ENCODE data around the gene RPRD2. TPM values are rescaled to one million over a fixed set of nuclear protein-coding genes. Genes with fewer than 3 reads are reported as not detected.

RPRD2 gene
- total RNA-seq, 3 donors from 2014 or later (not counting 1 experiment from before 2014, with no cell fraction given), result 30.3 to 38.8 (median 34.0) TPM

- Histone ChIP-seq H3K4me1 (ENCODE audit: control insufficient read depth, insufficient read depth, low read length) (peaks cover 2% of the 10 kb centered on the region), H3K4me3 (ENCODE audit: low read length) (no peak overlapping the region), H3K27ac (ENCODE audit: low read length) (no peak overlapping the region), H3K27me3 (ENCODE audit: control insufficient read depth, insufficient read depth, low read length) (no peaks in the 10 kb centered on the region), H3K9me3 (ENCODE audit: control insufficient read depth, insufficient read depth, low read length) (no peaks in the 10 kb centered on the region), H3K36me3 (ENCODE audit: control insufficient read depth, insufficient read depth, low read length) (no peaks in the 10 kb centered on the region)
- Mint-ChIP-seq H3K9me3 (no peaks in the 10 kb centered on the region), H3K27me3 (ENCODE audit: low read depth in 2 of 2) (no peaks in the 10 kb centered on the region), H3K4me1 (peaks cover 56 to 59% of the 10 kb centered on the region in 2 donors), H3K4me3 (no peak overlapping the region), H3K36me3 (no peaks in the 10 kb centered on the region), H3K27ac (peak overlapping the region in 1 of 2 donors; percentile 1)
- no peak for ATAC-seq
- 91% methylated on average over 12 of the region's 12 CpGs for WGBS (ENCODE audit: insufficient coverage)
- TF ChIP-seq CTCF (IDR thresholded peaks at IDR 0.05), result no peak
- intact Hi-C loops (cut with micrococcal nuclease), result no loop called here
- no peak for DNase-seq
These were observed 45.8 kb downstream of the RPRD2 start for GRCh38 chr1:150409504-150410362.

GRCh38 chr1:150410582-150411101 lies 46.7 kb downstream of the RPRD2 start:
- Mint-ChIP-seq H3K36me3 (no peaks in the 10 kb centered on the region), H3K27ac (peak overlapping the region; percentile 1 to 26), H3K9me3 (no peaks in the 10 kb centered on the region), H3K4me3 (no peak overlapping the region), H3K4me1 (peaks cover 56 to 57% of the 10 kb centered on the region in 2 donors), H3K27me3 (ENCODE audit: low read depth in 2 of 2) (no peaks in the 10 kb centered on the region)
- no peak for DNase-seq
- 89% methylated on average over 6 of the region's 6 CpGs for WGBS (ENCODE audit: insufficient coverage)
- Histone ChIP-seq H3K27me3 (ENCODE audit: control insufficient read depth, insufficient read depth, low read length) (no peaks in the 10 kb centered on the region), H3K9me3 (ENCODE audit: control insufficient read depth, insufficient read depth, low read length) (no peaks in the 10 kb centered on the region), H3K27ac (ENCODE audit: low read length) (no peak overlapping the region), H3K4me3 (ENCODE audit: low read length) (no peak overlapping the region), H3K36me3 (ENCODE audit: control insufficient read depth, insufficient read depth, low read length) (no peaks in the 10 kb centered on the region), H3K4me1 (ENCODE audit: control insufficient read depth, insufficient read depth, low read length) (peaks cover 7% of the 10 kb centered on the region)
- TF ChIP-seq CTCF (IDR thresholded peaks at IDR 0.05), result no peak
- no peak for ATAC-seq
- intact Hi-C loops (cut with micrococcal nuclease), result no loop called here

GRCh38 chr1:150414592-150414991 lies 50.6 kb downstream of the RPRD2 start:
- no peaks in the 10 kb centered on the region for H3K27me3 Mint-ChIP-seq (ENCODE audit: low read depth in 2 of 2)
- H3K36me3 Mint-ChIP-seq, result no peaks in the 10 kb centered on the region

More at GRCh38 chr1:150414592-150414991, 50.6 kb downstream of the RPRD2 start:
- peaks cover 4% of the 10 kb centered on the region for H3K4me1 ChIP-seq (ENCODE audit: control insufficient read depth, insufficient read depth, low read length)
- Mint-ChIP-seq H3K9me3 (no peaks in the 10 kb centered on the region), H3K27ac (peak overlapping the region in 1 of 2 donors; percentile 53), H3K4me3 (no peak overlapping the region), H3K4me1 (peaks cover 53 to 61% of the 10 kb centered on the region in 2 donors)
- WGBS (ENCODE audit: insufficient coverage), result 94% methylated on average over 3 of the region's 4 CpGs
- ATAC-seq, result no peak
- no peak overlapping the region for H3K27ac ChIP-seq (ENCODE audit: low read length)
- DNase-seq, result no peak
- no peaks in the 10 kb centered on the region for H3K27me3 ChIP-seq (ENCODE audit: control insufficient read depth, insufficient read depth, low read length)
- H3K9me3 ChIP-seq (ENCODE audit: control insufficient read depth, insufficient read depth, low read length), result no peaks in the 10 kb centered on the region
- intact Hi-C loops (cut with micrococcal nuclease), result no loop called here
- no peak for TF ChIP-seq CTCF (IDR thresholded peaks at IDR 0.05)
- no peak overlapping the region for H3K4me3 ChIP-seq (ENCODE audit: low read length)
- peaks cover 11% of the 10 kb centered on the region for H3K36me3 ChIP-seq (ENCODE audit: control insufficient read depth, insufficient read depth, low read length)

Data from natural killer cell (primary cell).